Central memory CD8-positive, alpha-beta T cell (primary cell): ENCODE results near the gene DAAM2.

Experiments
- ATAC-seq: fragments of 150-1000 bp; cut with Tn5 transposase; replicated peaks from 2 replicates; pipeline ENCODE4 v1.10.0; 2022; ENCODE audit warnings: mild to moderate bottlenecking, moderate FRiP score, moderate number of reproducible peaks; ENCODE audit not compliant: poor library complexity, severe bottlenecking; ENCODE audit errors: extremely low read depth
- DNase-seq, 2 donors: peaks; one replicate each; pipeline ENCODE4 v3.0.0; 2021; ENCODE audit warnings: low spot score in 2 of 2
- H3K27ac Mint-ChIP-seq: one replicate; pipeline ENCODE4 v1.8.0; 2022; ENCODE audit warnings: low read depth, mild to moderate bottlenecking, moderate library complexity, mixed read lengths
- H3K27me3 Mint-ChIP-seq: one replicate; pipeline ENCODE4 v1.8.0; 2022; ENCODE audit warnings: mixed read lengths
- H3K36me3 Mint-ChIP-seq: one replicate; pipeline ENCODE4 v1.8.0; 2022; ENCODE audit warnings: mild to moderate bottlenecking, moderate library complexity, mixed read lengths; ENCODE audit not compliant: insufficient read depth
- H3K4me1 Mint-ChIP-seq: one replicate; pipeline ENCODE4 v1.8.0; 2022; ENCODE audit warnings: mixed read lengths
- H3K4me3 Mint-ChIP-seq: one replicate; pipeline ENCODE4 v1.8.0; 2022; ENCODE audit warnings: mild to moderate bottlenecking, moderate library complexity, mixed read lengths
- H3K9me3 Mint-ChIP-seq: one replicate; pipeline ENCODE4 v1.8.0; 2022; ENCODE audit warnings: mixed read lengths

The DAAM2 gene

GRCh38 chr6:39830444-39830843, 38.3 kb downstream of the DAAM2 start:
- Mint-ChIP-seq H3K27ac (no peak overlapping the region), H3K4me1 (no peaks in the 10 kb centered on the region), H3K9me3 (no peaks in the 10 kb centered on the region), H3K4me3 (no peak overlapping the region), H3K27me3 (peaks cover 47% of the 10 kb centered on the region), H3K36me3 (no peaks in the 10 kb centered on the region)
- ATAC-seq, result no peak
- DNase-seq, result no peak

- H3K36me3 Mint-ChIP-seq, result no peaks in the 10 kb centered on the region
- H3K27ac Mint-ChIP-seq, result no peak overlapping the region
- ATAC-seq (no peak), DNase-seq (no peak)
- no peak overlapping the region for H3K4me3 Mint-ChIP-seq
- no peaks in the 10 kb centered on the region for H3K9me3 Mint-ChIP-seq
- peaks cover 42% of the 10 kb centered on the region for H3K27me3 Mint-ChIP-seq
- no peaks in the 10 kb centered on the region for H3K4me1 Mint-ChIP-seq
Observed at GRCh38 chr6:39831701-39832100, 39.5 kb downstream of the DAAM2 start.

GRCh38 chr6:39834278-39834677, 42.1 kb downstream of the DAAM2 start:
- Mint-ChIP-seq H3K4me1 (no peaks in the 10 kb centered on the region), H3K27me3 (peaks cover 28% of the 10 kb centered on the region), H3K27ac (no peak overlapping the region), H3K9me3 (no peaks in the 10 kb centered on the region), H3K36me3 (no peaks in the 10 kb centered on the region), H3K4me3 (no peak overlapping the region)
- DNase-seq (no peak), ATAC-seq (no peak)

GRCh38 chr6:39834866-39835265, 42.7 kb downstream of the DAAM2 start:
- no peak overlapping the region for H3K4me3 Mint-ChIP-seq
- DNase-seq, result no peak
- no peaks in the 10 kb centered on the region for H3K9me3 Mint-ChIP-seq
- H3K36me3 Mint-ChIP-seq, result no peaks in the 10 kb centered on the region
- H3K4me1 Mint-ChIP-seq, result no peaks in the 10 kb centered on the region
- peaks cover 28% of the 10 kb centered on the region for H3K27me3 Mint-ChIP-seq
- no peak for ATAC-seq
- no peak overlapping the region for H3K27ac Mint-ChIP-seq

GRCh38 chr6:39835821-39836295, 43.7 kb downstream of the DAAM2 start:
- Mint-ChIP-seq H3K36me3 (peaks cover 2% of the 10 kb centered on the region), H3K4me3 (no peak overlapping the region), H3K9me3 (no peaks in the 10 kb centered on the region), H3K4me1 (no peaks in the 10 kb centered on the region), H3K27ac (no peak overlapping the region), H3K27me3 (peaks cover 27% of the 10 kb centered on the region)
- DNase-seq (no peak), ATAC-seq (no peak)

GRCh38 chr6:39836606-39837005, 44.4 kb downstream of the DAAM2 start:
- Mint-ChIP-seq H3K4me3 (no peak overlapping the region), H3K9me3 (no peaks in the 10 kb centered on the region), H3K27me3 (peaks cover 20% of the 10 kb centered on the region), H3K36me3 (peaks cover 2% of the 10 kb centered on the region), H3K27ac (no peak overlapping the region), H3K4me1 (no peaks in the 10 kb centered on the region)
- no peak for DNase-seq
- ATAC-seq, result no peak

GRCh38 chr6:39839445-39839844, 47.3 kb downstream of the DAAM2 start:
- Mint-ChIP-seq H3K27ac (no peak overlapping the region), H3K4me1 (no peaks in the 10 kb centered on the region), H3K36me3 (peaks cover 2% of the 10 kb centered on the region), H3K4me3 (no peak overlapping the region), H3K9me3 (no peaks in the 10 kb centered on the region), H3K27me3 (peaks cover 20% of the 10 kb centered on the region)
- DNase-seq, result no peak
- no peak for ATAC-seq

- H3K4me3 Mint-ChIP-seq, result no peak overlapping the region
- ATAC-seq, result no peak
- no peak overlapping the region for H3K27ac Mint-ChIP-seq
- H3K9me3 Mint-ChIP-seq, result no peaks in the 10 kb centered on the region
- no peak for DNase-seq
- peaks cover 2% of the 10 kb centered on the region for H3K36me3 Mint-ChIP-seq
- H3K4me1 Mint-ChIP-seq, result no peaks in the 10 kb centered on the region
- H3K27me3 Mint-ChIP-seq, result peaks cover 20% of the 10 kb centered on the region
Observed at GRCh38 chr6:39840781-39841180, 48.6 kb downstream of the DAAM2 start.

- H3K4me3 Mint-ChIP-seq, result no peak overlapping the region
- no peaks in the 10 kb centered on the region for H3K4me1 Mint-ChIP-seq
- DNase-seq, result no peak
- H3K9me3 Mint-ChIP-seq, result no peaks in the 10 kb centered on the region
- no peak overlapping the region for H3K27ac Mint-ChIP-seq
- H3K27me3 Mint-ChIP-seq, result peaks cover 20% of the 10 kb centered on the region
- H3K36me3 Mint-ChIP-seq, result peaks cover 2% of the 10 kb centered on the region
- no peak for ATAC-seq
Observed at GRCh38 chr6:39841291-39841690, 49.1 kb downstream of the DAAM2 start.

- H3K27ac Mint-ChIP-seq, result no peak overlapping the region
- H3K4me1 Mint-ChIP-seq, result no peaks in the 10 kb centered on the region
- H3K27me3 Mint-ChIP-seq, result peaks cover 20% of the 10 kb centered on the region
- peaks cover 2% of the 10 kb centered on the region for H3K36me3 Mint-ChIP-seq
- H3K9me3 Mint-ChIP-seq, result no peaks in the 10 kb centered on the region
- ATAC-seq (no peak), DNase-seq (no peak)
- H3K4me3 Mint-ChIP-seq, result no peak overlapping the region
Observed at GRCh38 chr6:39841923-39842322, 49.7 kb downstream of the DAAM2 start.

GRCh38 chr6:39843305-39844020, 51.3 kb downstream of the DAAM2 start:
- DNase-seq (no peak), ATAC-seq (no peak)
- Mint-ChIP-seq H3K36me3 (peaks cover 2% of the 10 kb centered on the region), H3K4me3 (no peak overlapping the region), H3K9me3 (no peaks in the 10 kb centered on the region), H3K27me3 (peaks cover 30% of the 10 kb centered on the region), H3K4me1 (no peaks in the 10 kb centered on the region), H3K27ac (no peak overlapping the region)

GRCh38 chr6:39844866-39845265, 52.7 kb downstream of the DAAM2 start:
- Mint-ChIP-seq H3K4me3 (no peak overlapping the region), H3K4me1 (no peaks in the 10 kb centered on the region), H3K27ac (no peak overlapping the region), H3K27me3 (peaks cover 18% of the 10 kb centered on the region), H3K36me3 (peaks cover 2% of the 10 kb centered on the region), H3K9me3 (no peaks in the 10 kb centered on the region)
- DNase-seq (no peak), ATAC-seq (no peak)

GRCh38 chr6:39847221-39847620, 55.0 kb downstream of the DAAM2 start:
- H3K27ac Mint-ChIP-seq, result no peak overlapping the region
- no peaks in the 10 kb centered on the region for H3K36me3 Mint-ChIP-seq
- no peak for DNase-seq
- no peaks in the 10 kb centered on the region for H3K9me3 Mint-ChIP-seq
- H3K4me3 Mint-ChIP-seq, result no peak overlapping the region
- ATAC-seq, result no peak
- no peaks in the 10 kb centered on the region for H3K4me1 Mint-ChIP-seq
- peaks cover 21% of the 10 kb centered on the region for H3K27me3 Mint-ChIP-seq
